GM12865 (cell line): ENCODE data around the gene PPP2R2B.
"Not testable (repeated sequence)": the region's sequence is repeated elsewhere in the genome, so short reads cannot be mapped to it uniquely, and the experiment has no call there.

Experiments used
- DNase-seq: peaks from one replicate; pipeline ENCODE4 v3.0.0; 2010; ENCODE audit warnings: low read depth
- H3K4me3 ChIP-seq: 2 replicates; pipeline ENCODE4 v1.5.1; 2011; ENCODE audit warnings: mild to moderate bottlenecking, low read depth, low read length, control low read depth
- CTCF ChIP-seq: IDR thresholded peaks from 2 replicates; pipeline ENCODE4 v1.5.1; 2011; ENCODE audit warnings: low read length, control low read depth, low read depth, inconsistent platforms; ENCODE audit not compliant: insufficient read depth; ENCODE audit errors: missing control alignments

The PPP2R2B gene

DNA sequence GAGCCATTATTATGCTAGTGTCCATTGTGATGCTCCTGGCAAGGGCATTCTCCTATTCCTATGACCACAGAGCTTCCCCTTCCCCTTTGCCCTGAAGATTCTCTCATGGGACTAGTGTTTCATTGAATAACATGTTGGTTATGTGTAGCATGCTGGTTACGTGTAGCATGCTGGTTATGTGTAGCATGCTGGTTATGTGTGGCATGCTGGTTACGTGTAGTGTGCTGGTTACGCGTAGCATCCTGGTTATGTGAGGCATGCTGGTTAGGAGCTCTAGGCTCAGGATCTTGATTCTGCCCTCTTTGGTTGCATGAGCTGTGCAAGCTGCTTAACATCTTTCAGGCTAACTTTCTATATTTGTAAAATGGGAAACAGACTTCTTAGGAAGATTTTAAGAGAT lies 316.1 kb downstream of the PPP2R2B start:
- no peak for DNase-seq
- no peak for TF ChIP-seq CTCF
- no peak overlapping the region for H3K4me3 ChIP-seq

DNA sequence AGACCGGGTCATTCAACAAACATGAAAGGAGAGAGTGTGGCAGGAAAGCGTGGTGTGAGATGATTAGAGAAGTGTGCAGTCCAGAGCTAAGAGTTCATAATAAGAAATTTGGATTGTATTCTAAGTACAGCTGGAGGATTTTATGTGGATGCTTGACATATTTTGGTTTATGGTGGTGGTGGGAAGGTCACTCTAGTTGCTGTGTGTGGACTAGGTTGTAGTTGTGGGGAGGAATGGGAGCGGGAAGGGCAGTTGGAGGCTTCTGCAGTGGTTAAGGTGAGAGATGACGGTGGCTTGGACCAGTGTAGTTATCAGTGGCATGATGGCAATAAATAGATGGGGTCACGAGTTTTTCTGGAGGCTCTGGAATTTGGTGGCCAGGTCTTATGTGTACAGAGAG lies 316.8 kb downstream of the PPP2R2B start:
- TF ChIP-seq CTCF: no peak
- no peak for DNase-seq
- no peak overlapping the region for H3K4me3 ChIP-seq

DNA sequence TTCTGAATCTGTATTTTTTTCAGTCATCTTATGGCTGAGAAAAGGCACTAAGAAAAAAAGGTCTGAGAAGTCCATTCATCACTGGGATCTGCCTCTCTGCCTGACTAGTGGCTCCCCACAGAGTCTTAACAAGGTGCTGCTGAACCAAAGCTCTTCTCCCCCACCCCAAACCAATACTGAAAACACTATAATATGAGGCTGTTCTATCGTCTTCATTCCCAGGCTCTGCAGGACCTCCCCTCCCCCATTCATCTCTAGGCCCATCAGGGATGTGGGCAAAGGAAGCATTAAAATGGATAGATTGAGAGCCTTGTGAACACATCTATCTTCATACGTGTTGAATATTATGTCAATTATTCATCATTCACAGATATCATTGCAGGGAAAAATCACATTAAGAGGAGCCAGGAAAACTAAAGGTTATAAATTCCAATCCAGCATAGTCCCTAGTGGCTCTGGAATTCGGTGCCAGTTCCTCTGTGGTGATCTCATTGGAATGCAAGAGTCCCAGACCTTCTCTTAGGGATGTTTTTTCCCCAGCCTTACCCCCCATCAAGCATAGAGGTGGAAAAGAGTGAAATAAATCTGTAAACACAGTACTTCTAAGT lies 318.2 kb downstream of the PPP2R2B start:
- TF ChIP-seq CTCF: no peak
- no peak overlapping the region for H3K4me3 ChIP-seq
- DNase-seq: no peak

DNA sequence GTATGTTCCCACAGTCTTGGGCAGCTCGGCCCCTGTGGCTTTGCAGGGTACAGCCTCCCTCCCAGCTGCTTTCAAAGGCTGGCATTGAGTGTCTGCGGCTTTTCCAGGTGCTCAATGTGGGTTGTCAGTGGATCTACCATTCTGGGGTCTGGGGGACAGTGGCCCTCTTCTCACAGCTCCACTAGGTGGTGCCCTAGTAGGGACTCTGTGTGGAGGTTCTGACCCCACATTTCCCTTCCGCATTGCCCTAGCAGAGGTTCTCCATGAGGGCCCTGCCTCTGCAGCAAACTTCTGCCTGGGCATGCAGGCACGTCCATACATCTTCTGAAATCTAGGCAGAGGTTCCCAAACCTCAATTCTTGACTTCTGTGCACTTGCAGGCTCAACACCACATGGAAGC lies 321.7 kb downstream of the PPP2R2B start:
- not testable (repeated sequence) for DNase-seq, H3K4me3 ChIP-seq

GRCh38 chr5:146553446-146553845 lies 325.1 kb downstream of the PPP2R2B start:
- DNase-seq: no peak
- no peak overlapping the region for H3K4me3 ChIP-seq
- no peak for TF ChIP-seq CTCF

DNA sequence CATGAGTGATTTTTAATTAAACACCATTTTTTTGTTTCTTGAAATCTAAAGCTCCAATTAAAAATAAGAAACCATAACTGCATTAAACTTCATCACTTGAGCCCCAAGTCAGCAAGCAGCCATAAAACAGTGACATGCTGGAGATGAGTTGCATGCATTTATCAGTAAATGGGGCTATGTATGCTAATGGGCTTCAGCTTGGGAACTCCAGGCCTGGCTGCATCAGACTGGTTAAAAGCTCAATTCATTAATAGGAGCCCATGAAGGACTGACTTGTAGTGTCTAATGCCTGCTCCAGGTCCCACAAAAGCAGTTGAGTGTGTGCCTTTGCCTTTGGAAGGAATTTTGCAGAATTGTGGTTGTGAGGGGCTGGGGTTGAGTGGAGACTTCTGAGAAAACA lies 328.9 kb downstream of the PPP2R2B start:
- no peak overlapping the region for H3K4me3 ChIP-seq
- no peak for TF ChIP-seq CTCF
- DNase-seq: no peak

GRCh38 chr5:146548781-146549449 lies 329.6 kb downstream of the PPP2R2B start:
- no peak for DNase-seq
- H3K4me3 ChIP-seq: no peak overlapping the region
- no peak for TF ChIP-seq CTCF
